CD14-positive monocyte (primary cell): ENCODE data around the gene ABCG2. TPM values are rescaled to one million over a fixed set of nuclear protein-coding genes. Genes with fewer than 3 reads are reported as not detected.

Experiments used
- DNase-seq, 3 donors: peaks; one replicate each; pipeline ENCODE4 v3.0.0-alpha.2; 2011 to 2022
- H2AFZ ChIP-seq: 2 replicates; pipeline ENCODE4 v1.6.0; 2012; ENCODE audit warnings: mild to moderate bottlenecking, low read depth, low read length, inconsistent platforms; ENCODE audit not compliant: insufficient read depth, poor library complexity, severe bottlenecking
- H3K27ac ChIP-seq, 2 donors: 1 replicate in 1 of 2; 2 replicates in 1 of 2; pipeline ENCODE4 v1.5.1; 2012 to 2013; ENCODE audit warnings: low read length in 2 of 2, control low read depth in 1 of 2, inconsistent platforms in 1 of 2, low read depth in 1 of 2, mild to moderate bottlenecking in 1 of 2
- H3K27me3 ChIP-seq, 2 donors: one replicate each; pipeline versions ENCODE4 v1.6.0 to v1.6.1; 2011 to 2013; ENCODE audit warnings: low read length in 2 of 2; ENCODE audit not compliant: control insufficient read depth in 2 of 2, insufficient read depth in 2 of 2
- H3K36me3 ChIP-seq, 2 donors: replicated peaks in 1 of 2; 1 replicate in 1 of 2; 2 replicates in 1 of 2; pipeline versions ENCODE4 v1.5.1 to v1.6.1; 2012 to 2013; ENCODE audit warnings: low read length in 2 of 2, control low read depth in 1 of 2, inconsistent platforms in 1 of 2, mild to moderate bottlenecking in 1 of 2; ENCODE audit not compliant: insufficient read depth in 2 of 2, control insufficient read depth in 1 of 2
- H3K4me1 ChIP-seq, 2 donors: 1 replicate in 1 of 2; 2 replicates in 1 of 2; pipeline versions ENCODE4 v1.5.1 to v1.6.1; 2012 to 2013; ENCODE audit warnings: low read length in 2 of 2, control low read depth in 1 of 2, inconsistent platforms in 1 of 2, mild to moderate bottlenecking in 1 of 2, moderate library complexity in 1 of 2; ENCODE audit not compliant: insufficient read depth in 2 of 2, control insufficient read depth in 1 of 2
- H3K4me2 ChIP-seq: replicated peaks from 2 replicates; pipeline ENCODE3; 2012; ENCODE audit warnings: low read length, moderate library complexity, mild to moderate bottlenecking; ENCODE audit not compliant: poor library complexity, severe bottlenecking; ENCODE audit errors: extremely low read depth
- H3K4me3 ChIP-seq, 3 experiments: fragments of 200-600 bp in 1 of 3; sonication (generic) in 1 of 3; replicated peaks in 1 of 3; 1 replicate in 2 of 3; 2 replicates in 1 of 3; pipeline ENCODE4 v1.5.1; 2011 to 2013; ENCODE audit warnings: low read length in 3 of 3, mild to moderate bottlenecking in 3 of 3, control low read depth in 2 of 3, low read depth in 2 of 3, inconsistent platforms in 1 of 3, moderate library complexity in 1 of 3
- H3K79me2 ChIP-seq: 2 replicates; pipeline ENCODE4 v1.6.0; 2012; ENCODE audit warnings: mild to moderate bottlenecking, control low read depth, inconsistent platforms, low read length, moderate library complexity; ENCODE audit not compliant: insufficient read depth
- H3K9ac ChIP-seq: 2 replicates; pipeline ENCODE4 v1.6.0; 2017; ENCODE audit warnings: low read length, mild to moderate bottlenecking; ENCODE audit not compliant: insufficient read depth, poor library complexity, severe bottlenecking
- H3K9me3 ChIP-seq, 2 donors: replicated peaks in 1 of 2; 1 replicate in 1 of 2; 2 replicates in 1 of 2; pipeline versions ENCODE4 v1.5.1 to v1.6.1; 2012 to 2013; ENCODE audit warnings: low read length in 2 of 2, control low read depth in 1 of 2; ENCODE audit not compliant: control insufficient read depth in 1 of 2, insufficient read depth in 1 of 2
- H4K20me1 ChIP-seq: 2 replicates; pipeline ENCODE4 v1.6.0; 2012; ENCODE audit warnings: mild to moderate bottlenecking, low read length, control low read depth, moderate library complexity; ENCODE audit not compliant: insufficient read depth
- H3K27ac Mint-ChIP-seq, 7 donors: one replicate each; pipeline ENCODE4 v1.8.0; 2020; ENCODE audit warnings: mild to moderate bottlenecking in 7 of 7, mixed read lengths in 7 of 7, moderate library complexity in 6 of 7, inconsistent platforms in 2 of 7
- H3K27me3 Mint-ChIP-seq, 3 donors: one replicate each; pipeline ENCODE4 v1.8.0; 2021 to 2022; ENCODE audit warnings: low read depth in 3 of 3, mild to moderate bottlenecking in 3 of 3, mixed read lengths in 3 of 3, moderate library complexity in 3 of 3, inconsistent platforms in 1 of 3
- H3K36me3 Mint-ChIP-seq, 2 donors: one replicate each; pipeline ENCODE4 v1.8.0; 2020; ENCODE audit warnings: mixed read lengths in 2 of 2, inconsistent platforms in 1 of 2, mild to moderate bottlenecking in 1 of 2
- H3K4me1 Mint-ChIP-seq: one replicate; pipeline ENCODE4 v1.8.0; 2020; ENCODE audit warnings: mild to moderate bottlenecking, mixed read lengths
- H3K4me3 Mint-ChIP-seq, 2 donors: one replicate each; pipeline ENCODE4 v1.8.0; 2020; ENCODE audit warnings: mild to moderate bottlenecking in 2 of 2, mixed read lengths in 2 of 2, moderate library complexity in 1 of 2
- H3K9me3 Mint-ChIP-seq, 7 donors: one replicate each; pipeline ENCODE4 v1.8.0; 2020 to 2022; ENCODE audit warnings: mixed read lengths in 7 of 7, mild to moderate bottlenecking in 6 of 7, moderate library complexity in 6 of 7, inconsistent platforms in 2 of 7
- WGBS: methylation state at CpG from one replicate; pipeline ENCODE4 v1.1.5; 2013; ENCODE audit warnings: missing lambda C conversion rate; ENCODE audit not compliant: insufficient coverage; 5-methylcytosine and 5-hydroxymethylcytosine counted together
- intact Hi-C, 2 donors: fragments of 100-400 bp; cut with micrococcal nuclease; formaldehyde crosslinking; loops; one replicate each; pipeline versions ENCODE4 v1.15.0 to v1.15.1; 2023
- polyA plus RNA-seq, 3 donors: library from polyadenylated mRNA; depleted of rRNA in 1 of 3; unstranded in 2 of 3; stranded (reverse) in 1 of 3; fragments of 300-500 nt in 2 of 3; fragments of >200 nt in 1 of 3; fragmentation: Illumina TruSeq in 2 of 3; gene quantifications; 1 replicate in 2 of 3; 2 replicates in 1 of 3; pipeline ENCODE4 v1.2.3, GENCODE V29; 2012 to 2021
- TF ChIP-seq, protein P1 (sequence below): fragments of 200-600 bp; IDR thresholded peaks from one replicate; pipeline ENCODE4 v1.8.0; 2022; ENCODE audit warnings: antibody characterized with exemption, mild to moderate bottlenecking

Gene ABCG2
- polyA plus RNA-seq, 3 donors = not detected

DNA sequence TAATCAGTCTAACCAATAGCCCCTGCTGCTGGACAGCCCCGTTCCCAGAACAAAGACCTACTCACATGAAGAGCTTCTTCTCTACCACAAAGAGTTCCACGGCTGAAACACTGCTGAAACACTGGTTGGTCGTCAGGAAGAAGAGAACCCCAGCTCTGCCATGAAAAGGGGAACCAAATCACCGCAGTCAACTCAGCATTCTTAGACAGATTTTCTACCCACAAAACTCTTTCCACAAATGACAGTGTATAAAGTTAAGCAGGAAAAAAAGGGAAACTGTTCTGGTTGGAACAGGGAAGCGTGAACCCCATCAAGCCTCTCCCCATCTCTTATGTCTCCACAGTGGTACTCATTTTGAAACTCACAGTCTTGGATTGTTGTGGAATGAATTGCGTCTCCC is 57.3 kb downstream of the ABCG2 start:
- H3K4me3 Mint-ChIP-seq = no peak overlapping the region
- no peak overlapping the region for H3K9ac ChIP-seq
- peak overlapping the region in 3 of 7 donors; percentile 18 to 68 (median 40) for H3K27ac Mint-ChIP-seq
- H3K79me2 ChIP-seq = no peaks in the 10 kb centered on the region
- no peaks in the 10 kb centered on the region for H3K36me3 ChIP-seq
- peak; percentile 32 to 58 (median 45) for DNase-seq
- no peak overlapping the region for H3K27ac ChIP-seq
- peaks cover 12% of the 10 kb centered on the region for H3K4me1 Mint-ChIP-seq
- TF ChIP-seq, protein P1, sequence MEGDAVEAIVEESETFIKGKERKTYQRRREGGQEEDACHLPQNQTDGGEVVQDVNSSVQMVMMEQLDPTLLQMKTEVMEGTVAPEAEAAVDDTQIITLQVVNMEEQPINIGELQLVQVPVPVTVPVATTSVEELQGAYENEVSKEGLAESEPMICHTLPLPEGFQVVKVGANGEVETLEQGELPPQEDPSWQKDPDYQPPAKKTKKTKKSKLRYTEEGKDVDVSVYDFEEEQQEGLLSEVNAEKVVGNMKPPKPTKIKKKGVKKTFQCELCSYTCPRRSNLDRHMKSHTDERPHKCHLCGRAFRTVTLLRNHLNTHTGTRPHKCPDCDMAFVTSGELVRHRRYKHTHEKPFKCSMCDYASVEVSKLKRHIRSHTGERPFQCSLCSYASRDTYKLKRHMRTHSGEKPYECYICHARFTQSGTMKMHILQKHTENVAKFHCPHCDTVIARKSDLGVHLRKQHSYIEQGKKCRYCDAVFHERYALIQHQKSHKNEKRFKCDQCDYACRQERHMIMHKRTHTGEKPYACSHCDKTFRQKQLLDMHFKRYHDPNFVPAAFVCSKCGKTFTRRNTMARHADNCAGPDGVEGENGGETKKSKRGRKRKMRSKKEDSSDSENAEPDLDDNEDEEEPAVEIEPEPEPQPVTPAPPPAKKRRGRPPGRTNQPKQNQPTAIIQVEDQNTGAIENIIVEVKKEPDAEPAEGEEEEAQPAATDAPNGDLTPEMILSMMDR = no peak
- WGBS = 0% methylated on average over 1 of the region's 6 CpGs
- H3K4me3 ChIP-seq = no peak overlapping the region
- H3K4me2 ChIP-seq = no peak overlapping the region
- peaks cover 0 to 7% (median 3%) of the 10 kb centered on the region in 3 donors for H3K27me3 Mint-ChIP-seq
- peaks cover 4 to 8% of the 10 kb centered on the region in 2 donors for H3K4me1 ChIP-seq
- peaks cover 0 to 3% (median 0%) of the 10 kb centered on the region in 7 donors for H3K9me3 Mint-ChIP-seq
- intact Hi-C loops = no loop called here
- no peaks in the 10 kb centered on the region for H3K9me3 ChIP-seq
- H3K27me3 ChIP-seq = no peaks in the 10 kb centered on the region
- no peaks in the 10 kb centered on the region for H3K36me3 Mint-ChIP-seq
- H4K20me1 ChIP-seq = no peaks in the 10 kb centered on the region
- no peak overlapping the region for H2AFZ ChIP-seq

DNA sequence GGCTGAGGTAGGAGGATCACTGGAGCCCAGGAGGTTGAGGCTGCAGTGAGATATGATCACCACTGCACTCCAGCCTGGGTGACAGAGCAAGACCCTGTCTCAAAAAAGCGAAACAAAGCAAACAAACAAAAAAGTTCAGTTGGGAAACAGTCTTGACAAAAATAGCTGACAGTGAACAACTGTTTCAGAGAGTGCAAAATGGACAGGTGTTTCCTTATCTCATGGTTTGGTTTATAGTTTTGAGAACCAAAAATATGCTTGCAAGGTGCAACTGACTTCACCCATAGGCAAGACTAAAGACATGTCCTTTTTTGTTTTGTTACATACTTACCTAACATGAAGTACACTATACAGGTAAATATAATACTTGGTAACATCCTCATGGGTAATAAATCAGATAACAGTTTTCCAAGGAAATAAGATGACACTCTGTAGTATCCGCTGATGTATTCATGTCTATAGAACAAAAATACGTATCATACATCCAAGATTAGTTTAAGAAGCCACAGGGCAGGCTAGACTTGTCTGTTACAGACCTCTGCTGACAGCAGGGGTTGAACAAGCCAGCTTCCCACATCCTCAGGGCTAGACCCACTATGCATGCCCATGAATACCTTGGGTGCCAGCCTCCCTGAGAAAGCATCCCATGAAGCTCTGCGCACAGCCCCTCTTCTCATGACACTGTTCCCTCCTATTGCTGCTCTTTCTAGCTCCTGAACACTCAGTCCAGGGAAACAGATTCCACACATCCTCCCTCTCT is 59.3 kb downstream of the ABCG2 start:
- TF ChIP-seq, protein P1 = no peak
- Histone ChIP-seq H2AFZ (no peak overlapping the region), H3K27ac (no peak overlapping the region), H3K4me1 (peaks cover 4 to 8% of the 10 kb centered on the region in 2 donors), H3K4me2 (no peak overlapping the region), H3K79me2 (no peaks in the 10 kb centered on the region), H4K20me1 (no peaks in the 10 kb centered on the region), H3K27me3 (no peaks in the 10 kb centered on the region), H3K9me3 (no peaks in the 10 kb centered on the region), H3K36me3 (no peaks in the 10 kb centered on the region), H3K9ac (no peak overlapping the region), H3K4me3 (no peak overlapping the region)
- Mint-ChIP-seq H3K9me3 (peaks cover 0 to 3% (median 0%) of the 10 kb centered on the region in 7 donors), H3K27ac (peak overlapping the region in 2 of 7 donors; percentile 41 to 49), H3K4me1 (peaks cover 12% of the 10 kb centered on the region), H3K4me3 (no peak overlapping the region), H3K27me3 (peaks cover 0 to 7% (median 3%) of the 10 kb centered on the region in 3 donors), H3K36me3 (no peaks in the 10 kb centered on the region)
- intact Hi-C loops = no loop called here
- 90% methylated on average over 2 of the region's 4 CpGs for WGBS
- DNase-seq = no peak
